NT2/D1 (cell line): Measurements from ENCODE around the gene EIF1.
"Not testable (repeated sequence)": the region's sequence is repeated elsewhere in the genome, so short reads cannot be mapped to it uniquely, and the experiment has no call there.

ENCODE experiments used
- DNase-seq: peaks from one replicate; pipeline ENCODE4 v3.0.0-alpha.2; 2011; ENCODE audit warnings: low read depth, low spot score
- H3K27me3 ChIP-seq: 2 replicates; pipeline ENCODE4 v1.6.0; 2011; ENCODE audit warnings: mild to moderate bottlenecking; ENCODE audit not compliant: insufficient read length, insufficient read depth
- H3K36me3 ChIP-seq: 2 replicates; pipeline ENCODE4 v1.6.1; 2011; ENCODE audit warnings: mild to moderate bottlenecking, low read length, mixed read lengths; ENCODE audit not compliant: insufficient read depth, insufficient read length
- H3K4me1 ChIP-seq: 2 replicates; pipeline ENCODE4 v1.5.1; 2011; ENCODE audit not compliant: insufficient read depth, insufficient read length
- H3K4me3 ChIP-seq: 2 replicates; pipeline ENCODE4 v1.5.1; 2011; ENCODE audit warnings: low read depth; ENCODE audit not compliant: insufficient read length
- H3K9ac ChIP-seq: 2 replicates; pipeline ENCODE4 v1.6.0; 2011; ENCODE audit warnings: low read depth; ENCODE audit not compliant: insufficient read length
- H3K9me3 ChIP-seq: 2 replicates; pipeline ENCODE4 v1.5.1; 2011; ENCODE audit warnings: mild to moderate bottlenecking, low read length; ENCODE audit not compliant: insufficient read depth
- SUZ12 ChIP-seq: IDR thresholded peaks from 2 replicates; pipeline ENCODE4 v1.6.1; 2011; ENCODE audit not compliant: insufficient read length, insufficient read depth; ENCODE audit errors: extremely low read depth
- YY1 ChIP-seq: IDR thresholded peaks from 2 replicates; pipeline ENCODE4 v1.6.1; 2011; ENCODE audit not compliant: insufficient read length, insufficient read depth
- ZNF274 ChIP-seq: IDR thresholded peaks from 2 replicates; pipeline ENCODE4 v1.6.1; 2011; ENCODE audit warnings: mild to moderate bottlenecking, low read depth, low read length

EIF1 gene

GRCh38 chr17:41683441-41684007 lies 5.2 kb upstream of the EIF1 start:
- no peak overlapping the region for H3K4me3 ChIP-seq
- H3K9me3 ChIP-seq = peaks cover 22% of the 10 kb centered on the region
- TF ChIP-seq SUZ12 (no peak), YY1 (no peak), ZNF274 (no peak)
- no peak for DNase-seq
- H3K9ac ChIP-seq = peak overlapping the region; percentile 27
- H3K4me1 ChIP-seq = peaks cover 3% of the 10 kb centered on the region
- no peaks in the 10 kb centered on the region for H3K36me3 ChIP-seq
- H3K27me3 ChIP-seq = no peaks in the 10 kb centered on the region

GRCh38 chr17:41684035-41684434 lies 4.7 kb upstream of the EIF1 start:
- peaks cover 3% of the 10 kb centered on the region for H3K4me1 ChIP-seq
- DNase-seq = no peak
- no peak overlapping the region for H3K4me3 ChIP-seq
- H3K9me3 ChIP-seq = peaks cover 20% of the 10 kb centered on the region
- no peak for TF ChIP-seq YY1
- no peak for TF ChIP-seq SUZ12
- no peak for TF ChIP-seq ZNF274
- H3K36me3 ChIP-seq = no peaks in the 10 kb centered on the region
- no peaks in the 10 kb centered on the region for H3K27me3 ChIP-seq
- no peak overlapping the region for H3K9ac ChIP-seq

GRCh38 chr17:41685753-41686152 lies 2.9 kb upstream of the EIF1 start:
- not testable (repeated sequence) for H3K27me3 ChIP-seq, H3K4me1 ChIP-seq, DNase-seq, H3K9ac ChIP-seq, H3K4me3 ChIP-seq
- peaks cover 20% of the 10 kb centered on the region for H3K9me3 ChIP-seq
- H3K36me3 ChIP-seq = peaks cover 15% of the 10 kb centered on the region

- H3K27me3 ChIP-seq = no peaks in the 10 kb centered on the region
- no peak overlapping the region for H3K4me3 ChIP-seq
- peaks cover 3% of the 10 kb centered on the region for H3K4me1 ChIP-seq
- H3K9me3 ChIP-seq = peaks cover 20% of the 10 kb centered on the region
- no peak overlapping the region for H3K9ac ChIP-seq
- TF ChIP-seq ZNF274 (no peak), YY1 (no peak), SUZ12 (no peak)
- H3K36me3 ChIP-seq = peaks cover 20% of the 10 kb centered on the region
- DNase-seq = no peak
These were observed 2.4 kb upstream of the EIF1 start for GRCh38 chr17:41686281-41686680.

GRCh38 chr17:41687828-41688640 lies 651 bp upstream of the EIF1 start:
- Histone ChIP-seq H3K4me3 (peak overlapping the region; percentile 93), H3K36me3 (peaks cover 38% of the 10 kb centered on the region), H3K27me3 (no peaks in the 10 kb centered on the region), H3K4me1 (peaks cover 3% of the 10 kb centered on the region), H3K9me3 (peaks cover 20% of the 10 kb centered on the region), H3K9ac (peak overlapping the region; percentile 82)
- TF ChIP-seq ZNF274 (no peak), YY1 (no peak), SUZ12 (no peak)
- DNase-seq = no peak

- TF ChIP-seq SUZ12 = no peak
- TF ChIP-seq ZNF274 = no peak
- no peak for TF ChIP-seq YY1
- peaks cover 20% of the 10 kb centered on the region for H3K9me3 ChIP-seq
- DNase-seq = no peak
- H3K4me3 ChIP-seq = peak overlapping the region; percentile 93
- no peaks in the 10 kb centered on the region for H3K27me3 ChIP-seq
- peaks cover 53% of the 10 kb centered on the region for H3K36me3 ChIP-seq
- H3K4me1 ChIP-seq = no peaks in the 10 kb centered on the region
- H3K9ac ChIP-seq = peak overlapping the region; percentile 96
These were observed 1.0 kb downstream of the EIF1 start for GRCh38 chr17:41689497-41690299.

GRCh38 chr17:41690497-41690896 lies 1.8 kb downstream of the EIF1 start:
- Histone ChIP-seq H3K9me3 (peaks cover 13% of the 10 kb centered on the region), H3K4me1 (no peaks in the 10 kb centered on the region), H3K36me3 (peaks cover 59% of the 10 kb centered on the region), H3K4me3 (peak overlapping the region; percentile 93), H3K9ac (peak overlapping the region; percentile 96), H3K27me3 (no peaks in the 10 kb centered on the region)
- TF ChIP-seq SUZ12 = no peak
- TF ChIP-seq YY1 = no peak
- TF ChIP-seq ZNF274 = no peak
- DNase-seq = no peak
